NB4 (cell line): ENCODE data around the gene FGA.

ENCODE experiments used
- DNase-seq: peaks from one replicate; pipeline ENCODE4 v3.0.0; 2010; ENCODE audit warnings: low read depth
- H3K4me3 ChIP-seq: one replicate; pipeline ENCODE4 v1.5.1; 2011; ENCODE audit warnings: mild to moderate bottlenecking, low read depth, low read length, moderate library complexity
- MAX ChIP-seq: IDR thresholded peaks from 2 replicates; pipeline ENCODE4 v1.6.1; 2011; ENCODE audit warnings: low read depth, low read length
- MYC ChIP-seq: IDR thresholded peaks from 2 replicates; pipeline ENCODE4 v1.6.1; 2011; ENCODE audit warnings: low read depth, low read length
- POLR2A ChIP-seq: IDR thresholded peaks from 2 replicates; pipeline ENCODE4 v1.6.1; 2011; ENCODE audit warnings: mild to moderate bottlenecking; ENCODE audit not compliant: insufficient read length; ENCODE audit errors: extremely low read depth
- TF ChIP-seq, protein P1 (sequence below): IDR thresholded peaks from one replicate; pipeline ENCODE4 v1.5.1; 2012; ENCODE audit warnings: low read depth, low read length

FGA gene

DNA sequence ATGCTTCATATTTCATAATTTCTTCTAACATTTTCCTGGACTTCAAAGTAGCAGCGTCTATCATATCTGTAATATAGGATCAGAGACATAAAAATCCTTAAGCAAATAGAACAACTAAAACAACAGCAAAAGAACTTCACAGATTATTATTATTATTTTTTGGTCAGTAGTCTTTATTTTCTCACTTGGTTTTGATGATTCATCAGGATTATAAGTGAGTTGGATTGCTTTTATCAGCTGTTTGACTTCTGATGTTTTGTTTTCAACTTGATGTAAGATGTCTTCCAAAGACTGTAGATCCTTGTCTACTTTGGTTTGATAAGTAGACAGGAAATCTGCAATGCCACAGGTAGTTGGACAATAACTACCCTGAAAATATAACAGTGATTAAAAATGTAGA lies 21.3 kb upstream of the FGA start:
- TF ChIP-seq MAX (no peak), MYC (no peak), POLR2A (no peak)
- TF ChIP-seq, protein P1, sequence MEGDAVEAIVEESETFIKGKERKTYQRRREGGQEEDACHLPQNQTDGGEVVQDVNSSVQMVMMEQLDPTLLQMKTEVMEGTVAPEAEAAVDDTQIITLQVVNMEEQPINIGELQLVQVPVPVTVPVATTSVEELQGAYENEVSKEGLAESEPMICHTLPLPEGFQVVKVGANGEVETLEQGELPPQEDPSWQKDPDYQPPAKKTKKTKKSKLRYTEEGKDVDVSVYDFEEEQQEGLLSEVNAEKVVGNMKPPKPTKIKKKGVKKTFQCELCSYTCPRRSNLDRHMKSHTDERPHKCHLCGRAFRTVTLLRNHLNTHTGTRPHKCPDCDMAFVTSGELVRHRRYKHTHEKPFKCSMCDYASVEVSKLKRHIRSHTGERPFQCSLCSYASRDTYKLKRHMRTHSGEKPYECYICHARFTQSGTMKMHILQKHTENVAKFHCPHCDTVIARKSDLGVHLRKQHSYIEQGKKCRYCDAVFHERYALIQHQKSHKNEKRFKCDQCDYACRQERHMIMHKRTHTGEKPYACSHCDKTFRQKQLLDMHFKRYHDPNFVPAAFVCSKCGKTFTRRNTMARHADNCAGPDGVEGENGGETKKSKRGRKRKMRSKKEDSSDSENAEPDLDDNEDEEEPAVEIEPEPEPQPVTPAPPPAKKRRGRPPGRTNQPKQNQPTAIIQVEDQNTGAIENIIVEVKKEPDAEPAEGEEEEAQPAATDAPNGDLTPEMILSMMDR: no peak
- H3K4me3 ChIP-seq: no peak overlapping the region
- DNase-seq: no peak

DNA sequence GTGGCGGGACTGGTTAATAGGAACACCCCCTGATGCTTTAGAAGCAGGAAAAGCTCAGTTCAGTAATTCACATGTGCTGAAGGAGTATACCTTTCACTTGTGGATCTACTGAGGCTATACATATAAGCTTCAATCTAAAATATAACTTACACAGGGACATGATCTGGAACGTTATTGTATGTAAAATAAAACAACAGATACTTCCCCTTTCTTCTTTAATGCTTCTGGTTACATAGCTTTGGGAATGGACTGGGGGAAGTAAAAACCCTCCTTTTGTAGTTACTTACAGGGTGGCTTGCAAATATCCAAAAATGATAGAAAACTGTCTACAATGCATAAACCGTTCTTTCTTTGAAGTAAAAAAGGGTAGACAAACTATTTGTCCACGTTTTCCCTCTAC lies 20.0 kb upstream of the FGA start:
- TF ChIP-seq POLR2A: no peak
- TF ChIP-seq, protein P1: no peak
- TF ChIP-seq MAX: no peak
- TF ChIP-seq MYC: no peak
- DNase-seq: peak; percentile 4
- no peak overlapping the region for H3K4me3 ChIP-seq

- no peak overlapping the region for H3K4me3 ChIP-seq
- no peak for DNase-seq
- TF ChIP-seq, protein P1: no peak
- no peak for TF ChIP-seq POLR2A
- no peak for TF ChIP-seq MYC
- TF ChIP-seq MAX: no peak
Measured at GRCh38 chr4:154609532-154609931, 19.0 kb upstream of the FGA start.

- TF ChIP-seq POLR2A (no peak), MYC (no peak), MAX (no peak)
- TF ChIP-seq, protein P1: no peak
- no peak for DNase-seq
- H3K4me3 ChIP-seq: no peak overlapping the region
Measured at GRCh38 chr4:154608361-154609252, 18.1 kb upstream of the FGA start.

GRCh38 chr4:154606728-154607723 lies 16.5 kb upstream of the FGA start:
- H3K4me3 ChIP-seq: no peak overlapping the region
- TF ChIP-seq, protein P1: no peak
- TF ChIP-seq POLR2A (no peak), MAX (no peak), MYC (no peak)
- no peak for DNase-seq
